NT2/D1 (cell line): ENCODE data around the gene DNAAF5.

Experiments
- SUZ12 ChIP-seq: IDR thresholded peaks from 2 replicates; pipeline ENCODE4 v1.6.1; 2011; ENCODE audit not compliant: insufficient read length, insufficient read depth; ENCODE audit errors: extremely low read depth
- YY1 ChIP-seq: IDR thresholded peaks from 2 replicates; pipeline ENCODE4 v1.6.1; 2011; ENCODE audit not compliant: insufficient read length, insufficient read depth
- ZNF274 ChIP-seq: IDR thresholded peaks from 2 replicates; pipeline ENCODE4 v1.6.1; 2011; ENCODE audit warnings: mild to moderate bottlenecking, low read depth, low read length

GRCh38 chr7:767941-768731 lies 41.6 kb downstream of the DNAAF5 start:
- no peak for TF ChIP-seq YY1
- no peak for TF ChIP-seq SUZ12
- no peak for TF ChIP-seq ZNF274
